Naive thymus-derived CD4-positive, alpha-beta T cell (primary cell): ENCODE data around the gene DPH7. TPM values are rescaled to one million over a fixed set of nuclear protein-coding genes. Genes with fewer than 3 reads are reported as not detected.

ENCODE experiments used
- polyA plus RNA-seq, 2 donors: library from polyadenylated mRNA; unstranded; fragments of 300-500 nt; fragmentation: Illumina TruSeq; gene quantifications; one replicate each; pipeline ENCODE4 v1.2.3, GENCODE V29; 2021
- total RNA-seq, 6 experiments: library from RNA in 5 of 6; stranded (reverse) in 5 of 6; gene quantifications; 1 replicate in 5 of 6; 2 replicates in 1 of 6; pipeline ENCODE4 v1.2.3 and lab custom pipeline; 2021 to 2026

Gene DPH7
- total and polyA plus RNA-seq, 7 experiments from 2014 or later: 29.7 to 77.5 (median 47.8) TPM

Other genes starting within 250 kb of the DPH7 start
- 10 to 100 TPM; 11.7 to 27.2 (median 24.7) TPM for gene EXD3, start 155.8 kb downstream of the DPH7 start, total RNA-seq
- 1 to 10 TPM; 3.5 to 7.6 TPM for gene EXD3, start 155.8 kb downstream of the DPH7 start, polyA plus RNA-seq
- 10 to 100 TPM in 2 of 5 experiments, 1 to 10 TPM in 2, under 1 TPM in 1; 0.94 to 11.1 (median 6.0) TPM for gene NOXA1, start 155.5 kb downstream of the DPH7 start, total RNA-seq
- gene NOXA1, start 155.5 kb downstream of the DPH7 start, polyA plus RNA-seq: 1 to 10 TPM in 1 of 2 donors, under 1 TPM in 1; 0.73 to 2.6 TPM
- gene ENTPD8, start 137.6 kb downstream of the DPH7 start, total RNA-seq: not detected
- not detected for gene ENTPD8, start 137.6 kb downstream of the DPH7 start, polyA plus RNA-seq
- 10 to 100 TPM; 22.9 to 92.0 (median 57.3) TPM for gene NSMF, start 119.6 kb downstream of the DPH7 start, total RNA-seq
- gene NSMF, start 119.6 kb downstream of the DPH7 start, polyA plus RNA-seq: 10 to 100 TPM; 10.9 to 21.4 TPM
- gene PNPLA7, start 28.5 kb downstream of the DPH7 start, total RNA-seq: 10 to 100 TPM in 3 of 5 experiments, 1 to 10 TPM in 2; 4.9 to 28.9 (median 16.2) TPM
- gene PNPLA7, start 28.5 kb downstream of the DPH7 start, polyA plus RNA-seq: 1 to 10 TPM; 2.7 TPM
- 100 to 1,000 TPM in 1 of 5 experiments, 10 to 100 TPM in 4; 41.1 to 102 (median 53.9) TPM for gene MRPL41, start 27.0 kb downstream of the DPH7 start, total RNA-seq
- gene MRPL41, start 27.0 kb downstream of the DPH7 start, polyA plus RNA-seq: 10 to 100 TPM; 36.3 to 41.1 TPM
- gene ZMYND19, start 11.6 kb upstream of the DPH7 start, total RNA-seq: 10 to 100 TPM; 13.3 to 32.4 (median 26.6) TPM
- 1 to 10 TPM; 4.5 to 9.8 TPM for gene ZMYND19, start 11.6 kb upstream of the DPH7 start, polyA plus RNA-seq
- gene ARRDC1, start 26.8 kb upstream of the DPH7 start, total RNA-seq: 100 to 1,000 TPM in 1 of 5 experiments, 10 to 100 TPM in 4; 53.7 to 126 (median 82.6) TPM
- 10 to 100 TPM; 35.2 to 56.3 TPM for gene ARRDC1, start 26.8 kb upstream of the DPH7 start, polyA plus RNA-seq
- gene EHMT1, start 40.1 kb upstream of the DPH7 start, total RNA-seq: 100 to 1,000 TPM; 111 to 132 (median 117) TPM
- 10 to 100 TPM; 24.7 to 43.0 TPM for gene EHMT1, start 40.1 kb upstream of the DPH7 start, polyA plus RNA-seq